ENCODE results near the gene AMN. TPM values are rescaled to one million over a fixed set of nuclear protein-coding genes. Genes with fewer than 3 reads are reported as not detected.

AMN gene
- total and polyA plus RNA-seq, 9 of the 15 experiments (the other 6 are each of a cell fraction or from before 2014, with no cell fraction given): 0.04 to 0.14 TPM; not detected in 7

DNA sequence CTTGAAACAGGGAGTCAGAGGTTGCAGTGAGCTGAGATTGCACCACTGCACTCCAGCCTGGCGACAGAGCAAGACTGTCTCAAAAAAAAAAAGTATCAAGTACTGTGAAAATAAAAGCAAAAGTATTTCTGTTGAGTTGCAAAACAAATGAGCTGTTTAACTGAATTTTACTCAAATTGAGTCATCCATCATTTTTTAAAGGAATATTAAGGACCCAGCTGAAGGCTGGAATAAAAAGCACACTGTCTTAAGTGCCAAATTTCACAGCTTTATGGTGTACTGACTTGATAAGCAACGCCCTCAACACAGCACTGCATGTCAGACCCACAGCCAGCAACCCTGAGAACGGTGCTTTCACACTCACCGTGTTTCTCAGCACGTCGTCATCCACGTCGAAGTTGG, 57.9 kb downstream of the AMN start:
- TF ChIP-seq SMAD4 (CRISPR knock-in tag; conservative IDR thresholded peaks at IDR 0.05): no peak
- TF ChIP-seq ZNF316 (IDR thresholded peaks at IDR 0.05): no peak
- no peak for TF ChIP-seq CREB1 (IDR thresholded peaks at IDR 0.05)
- no peak for TF ChIP-seq CREB1 (CRISPR knock-in tag; IDR thresholded peaks at IDR 0.05)
- no peaks in the 10 kb centered on the region for H3K9me3 ChIP-seq (replicated peaks; ENCODE audit: control insufficient read depth, insufficient read depth, low read depth, low read length)
- POLR2A ChIA-PET: interaction anchor here (0.6 kb wide), 1 partner anchor 91 kb away, joined by 3 read pairs; no protein-coding TSS in a partner anchor
- no peak overlapping the region for H3K27ac ChIP-seq (ENCODE audit: extremely low read depth, low read depth, low read length)
- no peaks in the 10 kb centered on the region for H4K20me1 ChIP-seq (replicated peaks; ENCODE audit: control insufficient read depth, insufficient read depth, low read length)
- no peak overlapping the region for H2AFZ ChIP-seq (ENCODE audit: low read depth, low read length)
- H3K9ac ChIP-seq (ENCODE audit: insufficient read depth in 1 of 2, low read depth in 2 of 2, low read length in 2 of 2): no peak overlapping the region
- no peak overlapping the region for H3K4me2 ChIP-seq (ENCODE audit: insufficient read depth, low read length)
- ATAC-seq: no peak
- DNase-seq (ENCODE audit: extremely low read depth in 1 of 4, low spot score in 3 of 4): no peak
- H3K9me1 ChIP-seq (ENCODE audit: control insufficient read depth, insufficient read depth, low read length): peaks cover 3% of the 10 kb centered on the region
- intact Hi-C loops (cut with micrococcal nuclease): no loop called here
- H3K27me3 ChIP-seq (ENCODE audit: control insufficient read depth in 2 of 2, insufficient read depth in 2 of 2, low read length in 2 of 2): no peaks in the 10 kb centered on the region
- in situ Hi-C loops (cut with MboI): no loop called here
- FAIRE-seq: no peak
- CTCF ChIA-PET (ENCODE audit: low intra/inter-chr PET ratio): no interaction called here
- no peaks in the 10 kb centered on the region for H3K4me1 ChIP-seq (replicated peaks in 1 of 2; ENCODE audit: control insufficient read depth in 2 of 2, insufficient read depth in 2 of 2, low read length in 2 of 2)
- peaks cover 17% of the 10 kb centered on the region; the same call in 2 of the 3 replicates for H3K36me3 ChIP-seq (ENCODE audit: control insufficient read depth, insufficient read depth, low read length)
- 81% methylated on average over 8 of the region's 8 CpGs for WGBS (ENCODE audit: insufficient coverage, low coverage, missing lambda C conversion rate)
- BruUV-seq (replicated peaks): no TSS peak
- H3K79me2 ChIP-seq (ENCODE audit: control insufficient read depth, insufficient read depth, low read length): no peaks in the 10 kb centered on the region
- H3K4me3 ChIP-seq: no peak overlapping the region

Other genes with a start within 250 kb of the AMN start
- gene TRAF3, start 145.2 kb upstream of the AMN start, total RNA-seq (2014; rRNA removed): 8.1 and 11.4 TPM in 2 replicates
- gene TRAF3, start 145.2 kb upstream of the AMN start, total RNA-seq (2014; rRNA removed; fragmentation: Illumina TruSeq; extraction: Trizol): 9.1 and 9.9 TPM in 2 replicates
- 7.4 and 9.9 TPM in 2 replicates for gene TRAF3, start 145.2 kb upstream of the AMN start, total RNA-seq (2015; rRNA removed; fragmentation: Illumina TruSeq; extraction: Trizol)
- 20.7 and 21.3 TPM in 2 replicates for gene TRAF3, start 145.2 kb upstream of the AMN start, total RNA-seq (2021)
- 13.6 and 15.3 TPM in 2 replicates for gene TRAF3, start 145.2 kb upstream of the AMN start, polyA plus RNA-seq (2011; rRNA removed)
- gene TRAF3, start 145.2 kb upstream of the AMN start, polyA plus RNA-seq (2014; fragmentation: Illumina TruSeq; extraction: Trizol): 10.7 and 11.5 TPM in 2 replicates
- under 1 TPM; 0.52 to 0.57 TPM for gene TRAF3, start 145.2 kb upstream of the AMN start, polyA plus RNA-seq (2014; fragmentation: Nextera tagmentation; extraction: Ambion mirVana)
- 12.1 and 15.3 TPM in 2 replicates for gene TRAF3, start 145.2 kb upstream of the AMN start, polyA plus RNA-seq (2014; rRNA removed)
- 12.6 and 15.1 TPM in 2 replicates for gene CDC42BPB, start 134.9 kb downstream of the AMN start, total RNA-seq (2014; rRNA removed)
- 8.8 and 9.0 TPM in 2 replicates for gene CDC42BPB, start 134.9 kb downstream of the AMN start, total RNA-seq (2014; rRNA removed; fragmentation: Illumina TruSeq; extraction: Trizol)
- gene CDC42BPB, start 134.9 kb downstream of the AMN start, total RNA-seq (2015; rRNA removed; fragmentation: Illumina TruSeq; extraction: Trizol): 8.7 and 9.7 TPM in 2 replicates
- 19.6 and 24.3 TPM in 2 replicates for gene CDC42BPB, start 134.9 kb downstream of the AMN start, total RNA-seq (2021)
- 19.5 and 22.9 TPM in 2 replicates for gene CDC42BPB, start 134.9 kb downstream of the AMN start, polyA plus RNA-seq (2011; rRNA removed)
- 16.5 and 17.0 TPM in 2 replicates for gene CDC42BPB, start 134.9 kb downstream of the AMN start, polyA plus RNA-seq (2014; fragmentation: Illumina TruSeq; extraction: Trizol)
- under 1 TPM; 0.07 to 0.25 TPM for gene CDC42BPB, start 134.9 kb downstream of the AMN start, polyA plus RNA-seq (2014; fragmentation: Nextera tagmentation; extraction: Ambion mirVana)
- 13.9 and 15.0 TPM in 2 replicates for gene CDC42BPB, start 134.9 kb downstream of the AMN start, polyA plus RNA-seq (2014; rRNA removed)
- not detected in 2 replicates for gene LBHD2, start 161.5 kb downstream of the AMN start, total RNA-seq (2014; rRNA removed)
- not detected in 2 replicates for gene LBHD2, start 161.5 kb downstream of the AMN start, total RNA-seq (2014; rRNA removed; fragmentation: Illumina TruSeq; extraction: Trizol)
- not detected in 2 replicates for gene LBHD2, start 161.5 kb downstream of the AMN start, total RNA-seq (2015; rRNA removed; fragmentation: Illumina TruSeq; extraction: Trizol)
- gene LBHD2, start 161.5 kb downstream of the AMN start, total RNA-seq (2021): not detected in 2 replicates
- not detected in 2 replicates for gene LBHD2, start 161.5 kb downstream of the AMN start, polyA plus RNA-seq (2011; rRNA removed)
- gene LBHD2, start 161.5 kb downstream of the AMN start, polyA plus RNA-seq (2014; fragmentation: Illumina TruSeq; extraction: Trizol): not detected in 2 replicates
- not detected for gene LBHD2, start 161.5 kb downstream of the AMN start, polyA plus RNA-seq (2014; fragmentation: Nextera tagmentation; extraction: Ambion mirVana)
- not detected in 2 replicates for gene LBHD2, start 161.5 kb downstream of the AMN start, polyA plus RNA-seq (2014; rRNA removed)
- gene EXOC3L4, start 172.1 kb downstream of the AMN start, total RNA-seq (2014; rRNA removed): 3.5 and 5.6 TPM in 2 replicates
- gene EXOC3L4, start 172.1 kb downstream of the AMN start, total RNA-seq (2014; rRNA removed; fragmentation: Illumina TruSeq; extraction: Trizol): 0.33 TPM in 1 of 2 replicates, not detected in the other
- gene EXOC3L4, start 172.1 kb downstream of the AMN start, total RNA-seq (2015; rRNA removed; fragmentation: Illumina TruSeq; extraction: Trizol): 0.83 and 1.6 TPM in 2 replicates
- gene EXOC3L4, start 172.1 kb downstream of the AMN start, total RNA-seq (2021): 5.4 and 6.7 TPM in 2 replicates
- gene EXOC3L4, start 172.1 kb downstream of the AMN start, polyA plus RNA-seq (2011; rRNA removed): 1.1 and 2.0 TPM in 2 replicates
- gene EXOC3L4, start 172.1 kb downstream of the AMN start, polyA plus RNA-seq (2014; fragmentation: Illumina TruSeq; extraction: Trizol): 0.25 and 0.97 TPM in 2 replicates
- under 1 TPM in 1 of 2 experiments, not detected in 1; 0.10 TPM for gene EXOC3L4, start 172.1 kb downstream of the AMN start, polyA plus RNA-seq (2014; fragmentation: Nextera tagmentation; extraction: Ambion mirVana)
- gene EXOC3L4, start 172.1 kb downstream of the AMN start, polyA plus RNA-seq (2014; rRNA removed): 6.2 and 11.7 TPM in 2 replicates
- gene TNFAIP2, start 200.8 kb downstream of the AMN start, total RNA-seq (2014; rRNA removed): 39.5 and 46.0 TPM in 2 replicates
- gene TNFAIP2, start 200.8 kb downstream of the AMN start, total RNA-seq (2014; rRNA removed; fragmentation: Illumina TruSeq; extraction: Trizol): 20.8 and 23.7 TPM in 2 replicates
- gene TNFAIP2, start 200.8 kb downstream of the AMN start, total RNA-seq (2015; rRNA removed; fragmentation: Illumina TruSeq; extraction: Trizol): 68.6 and 70.2 TPM in 2 replicates
- gene TNFAIP2, start 200.8 kb downstream of the AMN start, total RNA-seq (2021): 52.7 and 61.2 TPM in 2 replicates
- gene TNFAIP2, start 200.8 kb downstream of the AMN start, polyA plus RNA-seq (2011; rRNA removed): 22.6 and 35.4 TPM in 2 replicates
- 42.7 and 59.7 TPM in 2 replicates for gene TNFAIP2, start 200.8 kb downstream of the AMN start, polyA plus RNA-seq (2014; fragmentation: Illumina TruSeq; extraction: Trizol)
- gene TNFAIP2, start 200.8 kb downstream of the AMN start, polyA plus RNA-seq (2014; fragmentation: Nextera tagmentation; extraction: Ambion mirVana): 10 to 100 TPM; 44.6 to 49.7 TPM
- 47.6 and 63.5 TPM in 2 replicates for gene TNFAIP2, start 200.8 kb downstream of the AMN start, polyA plus RNA-seq (2014; rRNA removed)